ENCODE results near the gene ZNF70.
A peak's percentile ranks its signal among the peaks of the same experiment; 100 is the strongest.
"Not testable (repeated sequence)": the region's sequence is repeated elsewhere in the genome, so short reads cannot be mapped to it uniquely, and the experiment has no call there.

Gene ZNF70

DNA sequence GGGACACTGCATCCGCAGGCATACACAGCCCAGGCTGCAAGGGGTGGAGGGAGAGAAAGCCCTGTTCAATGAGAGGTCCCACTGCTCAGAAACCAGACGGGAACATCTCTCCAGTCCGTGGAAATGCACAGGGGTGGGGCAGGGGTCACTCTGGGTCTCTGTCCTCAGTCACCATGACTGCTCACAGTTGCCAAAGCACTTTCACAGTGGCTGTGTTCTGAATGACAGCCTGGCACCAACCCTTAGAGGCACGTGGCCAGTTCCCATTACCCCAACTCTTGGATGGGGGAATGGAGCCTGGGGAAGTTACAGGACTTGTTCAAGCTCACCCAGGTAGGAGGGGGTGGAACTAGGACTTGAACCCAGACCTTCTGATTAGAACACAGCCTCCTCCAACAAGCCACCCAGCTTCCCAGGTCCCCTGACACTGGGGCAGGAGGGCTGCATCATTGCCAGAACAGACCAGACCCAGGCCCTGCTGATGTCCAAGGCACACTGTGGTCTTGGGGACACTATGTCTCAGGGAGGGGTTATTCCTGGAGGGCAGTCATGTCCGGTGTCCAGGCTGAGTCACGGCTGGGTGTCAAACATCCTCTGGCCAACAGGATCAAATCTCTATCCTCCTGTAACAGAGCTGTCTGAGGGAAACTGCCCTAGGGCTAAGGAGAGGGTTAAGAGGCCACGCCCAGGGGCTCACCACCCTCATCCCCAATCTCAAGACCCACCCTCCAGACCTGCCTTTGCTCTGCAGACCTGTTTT lies 8.2 kb downstream of the ZNF70 start:
- Histone ChIP-seq H3K27ac (ENCODE audit: low read depth, low read length) (no peak overlapping the region), H3K27me3 (ENCODE audit: control insufficient read depth in 1 of 2, insufficient read depth in 2 of 2, low read length in 2 of 2) (no peaks in the 10 kb centered on the region), H3K9me3 (ENCODE audit: low read length) (no peaks in the 10 kb centered on the region), H3K36me3 (ENCODE audit: insufficient read depth, low read length) (peaks cover 27% of the 10 kb centered on the region), H3K4me3 (ENCODE audit: low read depth in 1 of 2, low read length in 2 of 2) (no peak overlapping the region), H3K9ac (ENCODE audit: low read length) (no peak overlapping the region), H3K4me1 (ENCODE audit: insufficient read depth, low read length) (no peaks in the 10 kb centered on the region)

DNA sequence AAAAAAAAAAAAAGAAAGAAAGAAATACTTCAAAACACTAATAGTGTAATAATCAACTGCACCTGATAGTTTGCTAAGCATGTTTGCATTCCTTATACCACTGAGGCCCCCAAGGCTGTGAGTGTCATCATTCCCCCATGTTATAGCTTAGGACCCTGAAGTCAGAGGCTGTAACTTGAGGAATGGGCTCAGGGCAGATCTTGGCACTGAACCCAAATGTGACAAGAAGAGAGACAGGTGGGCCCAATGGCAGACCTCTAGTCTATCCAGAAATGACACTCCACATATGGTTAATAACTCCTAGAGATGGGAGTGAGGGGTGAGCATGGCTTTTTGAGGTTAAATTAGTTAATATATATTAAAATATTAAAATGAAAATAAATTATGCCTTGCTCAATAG lies 13.2 kb downstream of the ZNF70 start:
- H3K36me3 ChIP-seq (ENCODE audit: insufficient read depth, low read length) = peaks cover 6% of the 10 kb centered on the region
- no peaks in the 10 kb centered on the region for H3K27me3 ChIP-seq (ENCODE audit: control insufficient read depth in 1 of 2, insufficient read depth in 2 of 2, low read length in 2 of 2)
- no peak overlapping the region for H3K4me3 ChIP-seq (ENCODE audit: low read depth in 1 of 2, low read length in 2 of 2)
- H3K9ac ChIP-seq (ENCODE audit: low read length) = no peak overlapping the region
- no peak overlapping the region for H3K27ac ChIP-seq (ENCODE audit: low read depth, low read length)
- no peaks in the 10 kb centered on the region for H3K4me1 ChIP-seq (ENCODE audit: insufficient read depth, low read length)
- no peaks in the 10 kb centered on the region for H3K9me3 ChIP-seq (ENCODE audit: low read length)

DNA sequence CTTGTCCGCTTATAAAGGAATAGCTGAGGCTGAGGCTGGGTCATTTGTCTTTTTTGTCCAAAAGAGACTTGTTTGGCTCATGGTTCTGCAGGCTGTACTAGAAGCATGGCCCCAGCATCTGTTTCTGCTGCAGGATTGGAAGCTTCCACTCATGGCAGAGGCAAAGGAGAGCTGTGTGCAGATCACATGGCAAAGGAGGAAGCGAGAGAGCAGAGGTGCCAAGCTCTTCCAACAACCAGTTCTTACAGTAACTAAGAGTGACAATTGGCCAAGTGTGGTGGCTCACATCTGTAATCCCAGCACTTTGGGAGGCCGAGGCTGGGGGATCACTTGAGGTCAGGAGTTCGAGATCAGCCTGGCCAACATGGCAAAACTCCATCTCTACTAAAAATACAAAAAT lies 22.8 kb downstream of the ZNF70 start:
- not testable (repeated sequence) for H3K9me3 ChIP-seq (ENCODE audit: low read length); H3K27me3 ChIP-seq (ENCODE audit: control insufficient read depth in 1 of 2, insufficient read depth in 2 of 2, low read length in 2 of 2); H3K4me1 ChIP-seq (ENCODE audit: insufficient read depth, low read length); H3K4me3 ChIP-seq (ENCODE audit: low read depth in 1 of 2, low read length in 2 of 2); H3K9ac ChIP-seq (ENCODE audit: low read length); H3K36me3 ChIP-seq (ENCODE audit: insufficient read depth, low read length); H3K27ac ChIP-seq (ENCODE audit: low read depth, low read length)

DNA sequence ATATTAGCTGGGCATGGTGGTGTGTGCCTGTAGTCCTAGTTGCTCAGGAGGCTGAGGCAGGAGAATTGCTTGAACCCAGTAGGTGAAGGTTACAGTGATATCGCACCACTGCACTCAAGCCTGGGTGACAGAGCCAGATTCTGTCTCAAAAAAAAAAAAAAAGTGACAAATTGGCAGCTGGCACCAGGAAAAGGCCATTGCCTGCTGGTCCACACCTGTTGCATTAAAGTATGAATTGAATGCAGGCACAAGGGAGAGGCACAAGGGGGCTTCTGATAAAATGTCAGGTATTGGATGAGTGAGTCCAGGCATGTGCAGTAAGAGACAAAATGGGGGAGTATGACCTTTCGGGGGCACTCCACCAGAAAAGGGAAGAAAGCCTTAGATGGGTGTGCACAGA lies 28.2 kb downstream of the ZNF70 start:
- H3K36me3 ChIP-seq (ENCODE audit: insufficient read depth, low read length) = no peaks in the 10 kb centered on the region
- no peak overlapping the region for H3K27ac ChIP-seq (ENCODE audit: low read depth, low read length)
- H3K4me3 ChIP-seq (ENCODE audit: low read depth in 1 of 2, low read length in 2 of 2) = no peak overlapping the region
- H3K9me3 ChIP-seq (ENCODE audit: low read length) = no peaks in the 10 kb centered on the region
- no peaks in the 10 kb centered on the region for H3K4me1 ChIP-seq (ENCODE audit: insufficient read depth, low read length)
- H3K27me3 ChIP-seq (ENCODE audit: control insufficient read depth in 1 of 2, insufficient read depth in 2 of 2, low read length in 2 of 2) = no peaks in the 10 kb centered on the region
- H3K9ac ChIP-seq (ENCODE audit: low read length) = no peak overlapping the region

DNA sequence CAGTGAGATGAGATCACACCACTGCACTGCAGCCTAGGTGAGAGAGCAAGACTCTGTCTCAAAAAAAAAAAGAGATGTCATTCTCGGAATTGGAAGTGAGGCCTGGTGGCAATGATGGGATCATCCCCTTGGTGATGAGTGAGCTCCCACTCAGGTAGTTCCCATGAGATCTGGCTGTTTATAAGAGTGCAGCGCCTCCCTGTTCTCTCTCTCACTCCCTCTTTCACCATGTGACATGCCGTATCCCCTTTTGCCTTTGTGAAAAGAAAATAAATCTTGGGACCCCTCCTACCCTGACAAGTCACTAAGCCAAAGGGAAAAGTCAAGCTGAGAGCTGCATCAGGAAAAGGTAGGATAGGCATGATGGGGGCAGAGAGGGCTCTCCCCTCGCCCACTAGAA lies 28.8 kb downstream of the ZNF70 start:
- Histone ChIP-seq H3K4me1 (ENCODE audit: insufficient read depth, low read length) (peaks cover 4% of the 10 kb centered on the region), H3K36me3 (ENCODE audit: insufficient read depth, low read length) (no peaks in the 10 kb centered on the region), H3K9ac (ENCODE audit: low read length) (no peak overlapping the region), H3K27ac (ENCODE audit: low read depth, low read length) (no peak overlapping the region), H3K9me3 (ENCODE audit: low read length) (no peaks in the 10 kb centered on the region), H3K27me3 (ENCODE audit: control insufficient read depth in 1 of 2, insufficient read depth in 2 of 2, low read length in 2 of 2) (no peaks in the 10 kb centered on the region), H3K4me3 (ENCODE audit: low read depth in 1 of 2, low read length in 2 of 2) (no peak overlapping the region)

DNA sequence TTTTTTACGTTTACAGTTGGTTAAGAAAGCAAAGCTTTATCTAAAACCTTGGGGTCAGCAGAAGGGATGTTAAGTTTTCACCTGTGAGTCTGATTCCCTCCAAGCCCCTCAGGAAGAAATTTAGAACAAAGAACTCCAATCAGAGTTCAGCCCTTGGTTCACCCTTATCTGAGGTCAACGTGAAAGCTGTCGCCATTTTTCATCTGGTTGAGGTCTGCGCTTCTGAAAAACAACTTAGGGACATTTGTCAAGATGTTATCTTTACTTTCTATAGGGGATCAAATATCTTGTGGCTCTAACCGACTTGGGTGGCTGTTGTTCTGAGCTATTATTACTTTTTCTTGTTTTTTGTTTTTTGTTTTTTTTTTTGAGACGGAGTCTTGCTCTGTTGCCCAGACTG lies 30.1 kb downstream of the ZNF70 start:
- no peaks in the 10 kb centered on the region for H3K36me3 ChIP-seq (ENCODE audit: insufficient read depth, low read length)
- H3K9ac ChIP-seq (ENCODE audit: low read length) = no peak overlapping the region
- H3K27me3 ChIP-seq (ENCODE audit: control insufficient read depth in 1 of 2, insufficient read depth in 2 of 2, low read length in 2 of 2) = no peaks in the 10 kb centered on the region
- no peaks in the 10 kb centered on the region for H3K9me3 ChIP-seq (ENCODE audit: low read length)
- H3K4me1 ChIP-seq (ENCODE audit: insufficient read depth, low read length) = peaks cover 11% of the 10 kb centered on the region
- no peak overlapping the region for H3K27ac ChIP-seq (ENCODE audit: low read depth, low read length)
- no peak overlapping the region for H3K4me3 ChIP-seq (ENCODE audit: low read depth in 1 of 2, low read length in 2 of 2)

DNA sequence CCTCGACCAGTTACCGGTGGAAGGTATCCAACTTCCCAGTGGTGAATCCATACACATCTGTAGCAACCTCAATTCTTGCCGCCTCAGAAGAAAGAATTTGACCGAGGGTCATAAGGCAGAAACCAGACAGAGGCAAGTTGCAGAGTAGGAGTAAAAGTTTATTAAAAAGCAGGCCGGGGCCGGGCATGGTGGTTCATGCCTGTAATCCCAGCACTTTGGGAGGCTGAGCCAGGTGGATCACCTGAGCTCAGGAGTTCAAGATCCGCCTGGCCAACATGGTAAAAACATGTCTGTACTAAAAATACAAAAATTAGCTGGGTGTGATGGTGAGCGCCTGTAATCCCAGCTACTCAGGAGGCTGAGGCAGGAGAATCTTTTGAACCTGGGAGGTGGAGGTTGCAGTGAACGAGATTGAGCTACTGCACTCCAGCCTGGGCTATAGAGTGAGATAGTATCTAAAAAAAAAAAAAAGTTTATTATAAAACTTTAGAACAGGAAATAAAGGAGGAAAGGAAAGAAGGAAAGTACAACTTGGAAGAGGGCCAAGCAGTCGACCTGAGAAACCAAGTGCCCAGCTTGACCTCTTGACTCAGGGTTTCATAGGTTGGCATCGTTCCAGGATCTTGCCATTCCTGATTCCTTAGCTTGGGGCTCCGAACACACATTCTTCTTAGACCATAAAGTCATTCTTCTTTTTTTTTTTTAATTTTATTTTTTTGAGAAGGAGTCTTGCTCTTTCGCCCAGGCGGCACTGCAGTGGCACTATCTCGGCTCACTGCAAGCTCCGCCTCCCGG lies 32.3 kb downstream of the ZNF70 start:
- no peak overlapping the region for H3K4me3 ChIP-seq (ENCODE audit: low read depth in 1 of 2, low read length in 2 of 2)
- no peaks in the 10 kb centered on the region for H3K27me3 ChIP-seq (ENCODE audit: control insufficient read depth in 1 of 2, insufficient read depth in 2 of 2, low read length in 2 of 2)
- no peak overlapping the region for H3K9ac ChIP-seq (ENCODE audit: low read length)
- no peaks in the 10 kb centered on the region for H3K36me3 ChIP-seq (ENCODE audit: insufficient read depth, low read length)
- no peaks in the 10 kb centered on the region for H3K9me3 ChIP-seq (ENCODE audit: low read length)
- H3K27ac ChIP-seq (ENCODE audit: low read depth, low read length) = no peak overlapping the region
- H3K4me1 ChIP-seq (ENCODE audit: insufficient read depth, low read length) = peaks cover 12% of the 10 kb centered on the region

DNA sequence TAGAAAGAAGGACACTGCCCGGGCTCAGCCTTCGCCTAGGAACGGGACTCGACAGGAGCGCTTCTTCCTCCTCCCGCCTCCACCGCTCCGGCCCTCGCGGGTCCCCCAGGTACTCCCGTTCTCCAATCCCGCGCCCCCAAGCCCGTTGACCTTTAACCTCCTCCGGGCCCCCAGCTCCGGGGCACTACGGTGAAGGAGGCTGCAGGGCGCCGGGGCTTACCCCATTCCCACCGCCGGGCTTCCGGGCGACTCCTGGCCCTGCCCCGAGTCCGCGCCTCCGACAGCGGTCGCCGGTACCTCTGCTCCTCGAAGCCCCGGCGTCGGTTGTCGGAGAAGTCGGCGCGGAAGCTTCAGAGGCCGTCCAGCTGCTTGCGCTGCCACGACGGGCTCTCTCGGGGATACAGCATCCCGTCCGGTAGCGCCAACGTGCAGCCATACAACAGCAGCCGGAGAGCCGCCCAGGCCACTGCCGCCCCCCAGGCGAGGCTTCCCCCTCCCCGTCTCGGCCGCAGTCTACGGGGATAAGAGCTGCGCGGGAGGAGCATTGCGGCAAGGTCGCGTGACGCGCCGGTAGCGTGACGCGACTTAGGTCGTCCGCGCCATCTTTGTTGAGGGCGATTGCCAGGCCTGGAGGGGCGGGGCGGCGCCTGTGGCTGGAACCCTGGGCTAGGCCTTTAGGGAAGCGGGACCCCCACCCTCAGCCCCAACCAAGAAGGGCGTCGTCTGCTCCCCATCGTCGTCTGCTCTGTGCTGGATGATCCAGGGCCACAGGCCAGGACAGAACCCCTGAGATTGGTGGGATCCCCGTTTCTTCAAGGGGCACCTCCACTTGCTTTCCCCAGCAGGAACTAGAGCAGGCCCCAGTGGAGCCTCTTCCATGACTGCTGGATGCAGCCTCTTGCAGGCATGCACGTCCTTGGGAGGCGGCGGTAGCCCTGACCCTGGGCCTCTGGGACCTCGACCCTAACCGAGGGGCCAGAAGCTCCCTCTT lies 33.8 kb downstream of the ZNF70 start:
- Histone ChIP-seq H3K36me3 (ENCODE audit: insufficient read depth, low read length) (peaks cover 5% of the 10 kb centered on the region), H3K9ac (ENCODE audit: low read length) (peak overlapping the region; percentile 64), H3K27me3 (ENCODE audit: control insufficient read depth in 1 of 2, insufficient read depth in 2 of 2, low read length in 2 of 2) (no peaks in the 10 kb centered on the region), H3K9me3 (ENCODE audit: low read length) (no peaks in the 10 kb centered on the region), H3K27ac (ENCODE audit: low read depth, low read length) (peak overlapping the region; percentile 88), H3K4me1 (ENCODE audit: insufficient read depth, low read length) (peaks cover 12% of the 10 kb centered on the region), H3K4me3 (ENCODE audit: low read depth in 1 of 2, low read length in 2 of 2) (peak overlapping the region; percentile 78 to 96)

DNA sequence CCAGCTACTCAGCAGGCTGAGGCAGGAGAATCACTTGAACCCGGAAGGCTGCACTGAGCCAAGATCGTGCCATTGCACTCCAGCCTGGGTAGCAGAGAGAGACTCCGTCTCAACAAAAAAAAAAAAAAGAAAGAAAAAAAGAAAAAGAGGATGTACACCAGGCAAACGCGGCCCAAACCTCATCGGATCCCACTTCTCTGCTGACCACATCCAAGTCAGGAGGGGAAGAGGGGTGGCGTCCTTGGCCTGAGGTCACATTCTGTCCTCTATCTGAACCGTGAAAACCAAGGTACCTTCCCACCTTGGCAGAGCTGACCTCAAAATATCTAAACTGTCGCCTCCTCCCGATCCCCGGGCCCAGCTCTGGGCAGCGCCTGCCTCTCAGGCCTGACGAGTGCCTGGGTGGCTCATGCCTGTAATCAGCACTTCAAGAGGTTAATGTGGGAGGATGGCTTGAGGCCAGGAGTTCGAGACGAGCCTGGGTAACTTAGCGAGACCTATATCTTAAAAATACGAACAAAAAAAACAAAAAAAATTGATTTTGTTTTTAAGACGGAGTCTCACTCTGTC lies 35.0 kb downstream of the ZNF70 start:
- Histone ChIP-seq H3K4me1 (ENCODE audit: insufficient read depth, low read length) (peaks cover 12% of the 10 kb centered on the region), H3K36me3 (ENCODE audit: insufficient read depth, low read length) (peaks cover 17% of the 10 kb centered on the region), H3K27me3 (ENCODE audit: control insufficient read depth in 1 of 2, insufficient read depth in 2 of 2, low read length in 2 of 2) (no peaks in the 10 kb centered on the region), H3K9me3 (ENCODE audit: low read length) (no peaks in the 10 kb centered on the region), H3K27ac (ENCODE audit: low read depth, low read length) (no peak overlapping the region), H3K9ac (ENCODE audit: low read length) (no peak overlapping the region), H3K4me3 (ENCODE audit: low read depth in 1 of 2, low read length in 2 of 2) (peak overlapping the region in 1 of 2 donors; percentile 78)

DNA sequence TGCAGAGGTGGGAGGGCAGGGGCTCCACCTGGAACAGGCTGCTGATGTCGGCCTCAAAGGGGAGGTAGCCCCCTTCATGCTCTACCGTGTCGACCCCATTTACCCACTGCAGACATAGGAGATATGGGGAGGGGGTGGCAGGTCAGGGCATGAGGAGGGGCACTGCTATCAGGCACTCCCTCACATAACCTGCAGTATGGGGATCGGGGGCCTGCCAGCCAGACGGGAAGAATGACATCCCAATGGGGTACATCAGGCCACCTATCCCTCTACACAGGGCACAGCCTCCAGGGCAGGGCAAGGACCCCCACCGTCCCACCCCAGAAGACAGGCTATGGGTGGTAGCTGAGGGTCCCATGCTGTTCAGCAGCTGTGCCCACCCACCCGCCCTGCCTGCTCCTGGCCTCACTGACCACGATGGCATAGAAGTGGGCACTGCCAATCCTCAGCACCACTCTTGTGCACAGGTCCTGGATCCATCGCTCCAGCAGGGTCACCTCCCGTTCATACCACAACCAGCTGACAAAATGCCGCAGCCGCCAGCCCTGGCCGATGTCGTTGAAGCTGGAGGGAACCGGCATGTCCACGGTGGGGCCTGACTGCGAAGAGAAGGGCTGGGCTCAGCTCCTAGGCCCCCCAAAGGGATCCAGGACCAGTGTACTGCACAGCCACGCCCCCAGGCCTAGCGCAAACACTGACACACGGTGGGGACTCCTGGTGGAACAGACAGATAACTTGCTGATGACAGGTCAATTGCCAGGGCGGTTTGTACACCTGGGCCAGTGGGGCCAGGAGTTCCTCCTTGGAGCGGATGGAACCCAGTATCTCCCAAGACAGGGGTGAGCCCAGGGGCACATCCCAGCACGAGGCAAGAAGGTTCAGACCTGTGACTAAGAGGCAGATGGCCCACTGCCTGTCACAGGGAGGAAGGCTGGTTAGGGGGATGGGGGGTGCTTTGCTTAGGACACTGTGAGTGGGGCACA lies 36.0 kb downstream of the ZNF70 start:
- Histone ChIP-seq H3K27ac (ENCODE audit: low read depth, low read length) (no peak overlapping the region), H3K4me3 (ENCODE audit: low read depth in 1 of 2, low read length in 2 of 2) (no peak overlapping the region), H3K36me3 (ENCODE audit: insufficient read depth, low read length) (peaks cover 27% of the 10 kb centered on the region), H3K27me3 (ENCODE audit: control insufficient read depth in 1 of 2, insufficient read depth in 2 of 2, low read length in 2 of 2) (no peaks in the 10 kb centered on the region), H3K9me3 (ENCODE audit: low read length) (no peaks in the 10 kb centered on the region), H3K9ac (ENCODE audit: low read length) (no peak overlapping the region), H3K4me1 (ENCODE audit: insufficient read depth, low read length) (peaks cover 12% of the 10 kb centered on the region)
